Right forelimb (tissue), 1 donor: Measurements from ENCODE around the gene ZDHHC13.
"Not testable (repeated sequence)": the region's sequence is repeated elsewhere in the genome, so short reads cannot be mapped to it uniquely, and the experiment has no call there.

ENCODE experiments used
- DNase-seq: peaks from one replicate; pipeline ENCODE4 v3.0.0-alpha.2; 2018

The ZDHHC13 gene

DNA sequence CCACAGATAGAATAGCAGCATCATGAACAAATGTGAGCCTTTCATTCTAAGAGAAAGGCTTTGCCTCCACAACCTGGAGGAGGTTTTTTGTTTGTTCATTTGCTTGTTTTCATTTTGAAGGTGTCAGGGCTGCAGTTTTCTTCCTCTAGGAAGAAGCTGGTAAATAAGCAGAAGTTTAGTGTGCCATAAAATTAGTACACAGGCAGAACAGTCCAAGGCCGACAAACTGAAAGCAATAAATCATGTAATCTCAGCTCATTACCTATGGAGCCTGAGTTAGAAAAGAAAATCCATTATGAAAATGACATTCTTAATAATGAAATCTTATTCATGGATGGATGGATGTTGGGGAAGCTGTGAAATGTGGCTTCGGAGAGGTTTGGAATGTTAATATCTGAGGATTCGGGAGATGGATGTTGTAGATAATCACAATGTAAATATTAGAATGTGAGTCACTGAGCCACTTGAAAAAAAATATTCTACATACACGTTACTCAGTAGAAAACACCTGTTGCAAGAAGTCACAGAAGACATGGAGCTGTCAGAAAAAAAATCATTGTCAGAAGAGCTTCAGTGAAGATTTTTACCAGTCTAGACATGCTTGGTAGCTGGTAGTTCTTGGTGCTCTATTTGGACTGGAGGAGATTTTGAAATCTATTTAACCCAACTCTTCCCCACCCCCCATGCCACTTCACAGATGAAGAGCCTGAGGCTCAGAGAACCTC is 15.0 kb upstream of the ZDHHC13 start:
- DNase-seq, result no peak

GRCh38 chr11:19102521-19102900 is 14.5 kb upstream of the ZDHHC13 start:
- DNase-seq, result no peak

DNA sequence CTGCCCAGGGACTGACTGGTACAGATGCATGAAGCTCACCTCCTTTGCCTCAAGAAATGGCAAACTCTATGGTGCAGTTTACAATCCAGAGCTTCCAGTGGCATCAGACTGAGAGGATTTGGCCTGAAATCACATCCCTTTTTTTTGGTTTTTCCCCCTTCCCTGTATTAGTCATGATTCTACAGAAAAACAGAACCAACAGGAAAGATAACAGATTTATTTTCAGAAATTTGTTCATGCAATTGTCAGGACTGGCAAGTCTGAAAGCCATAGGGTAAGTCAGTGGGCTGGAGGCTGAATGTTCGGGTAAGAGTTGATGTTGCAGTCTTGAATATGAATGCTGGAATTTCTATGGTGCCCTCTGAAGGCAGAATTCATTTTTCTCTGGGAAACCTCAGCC is 12.0 kb upstream of the ZDHHC13 start:
- DNase-seq, result no peak

GRCh38 chr11:19107125-19107524 is 9.8 kb upstream of the ZDHHC13 start:
- no peak for DNase-seq

DNA sequence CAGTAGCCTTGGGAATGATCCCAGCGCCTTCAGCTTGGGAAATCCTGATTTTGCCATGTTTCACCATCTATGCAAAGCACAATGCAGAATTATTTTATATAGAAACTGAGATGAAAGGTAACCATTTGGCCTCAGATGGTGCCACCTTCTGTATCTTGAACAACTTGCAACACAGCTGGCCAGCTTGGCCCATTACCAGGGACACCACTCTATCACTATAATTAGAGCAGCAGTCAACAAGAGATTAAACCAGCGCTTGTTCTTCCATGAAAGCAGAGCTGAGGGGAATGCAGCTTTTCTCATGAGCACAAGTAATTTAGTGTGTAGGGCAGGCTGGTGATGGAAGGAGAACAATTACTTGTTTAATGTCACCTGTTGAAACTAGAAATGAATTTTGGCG is 6.7 kb upstream of the ZDHHC13 start:
- DNase-seq, result no peak

DNA sequence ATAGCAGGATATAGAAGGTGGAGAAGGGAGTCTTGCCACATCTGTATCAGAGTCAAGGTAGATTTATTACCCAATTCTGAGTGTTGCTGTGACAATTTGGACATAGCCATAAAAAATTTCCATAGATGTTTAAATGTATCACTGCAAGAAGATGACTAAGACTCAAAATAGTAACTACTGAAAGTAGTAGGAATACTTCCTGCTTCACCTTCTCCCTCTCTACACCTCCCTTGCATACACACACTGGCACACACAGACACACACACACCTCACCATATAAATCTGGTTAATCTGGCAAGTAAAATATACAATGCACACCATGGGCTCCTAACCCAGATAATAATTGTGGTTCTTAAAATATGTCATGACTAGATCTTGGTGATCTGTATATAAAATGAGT is 5.2 kb upstream of the ZDHHC13 start:
- no peak for DNase-seq

DNA sequence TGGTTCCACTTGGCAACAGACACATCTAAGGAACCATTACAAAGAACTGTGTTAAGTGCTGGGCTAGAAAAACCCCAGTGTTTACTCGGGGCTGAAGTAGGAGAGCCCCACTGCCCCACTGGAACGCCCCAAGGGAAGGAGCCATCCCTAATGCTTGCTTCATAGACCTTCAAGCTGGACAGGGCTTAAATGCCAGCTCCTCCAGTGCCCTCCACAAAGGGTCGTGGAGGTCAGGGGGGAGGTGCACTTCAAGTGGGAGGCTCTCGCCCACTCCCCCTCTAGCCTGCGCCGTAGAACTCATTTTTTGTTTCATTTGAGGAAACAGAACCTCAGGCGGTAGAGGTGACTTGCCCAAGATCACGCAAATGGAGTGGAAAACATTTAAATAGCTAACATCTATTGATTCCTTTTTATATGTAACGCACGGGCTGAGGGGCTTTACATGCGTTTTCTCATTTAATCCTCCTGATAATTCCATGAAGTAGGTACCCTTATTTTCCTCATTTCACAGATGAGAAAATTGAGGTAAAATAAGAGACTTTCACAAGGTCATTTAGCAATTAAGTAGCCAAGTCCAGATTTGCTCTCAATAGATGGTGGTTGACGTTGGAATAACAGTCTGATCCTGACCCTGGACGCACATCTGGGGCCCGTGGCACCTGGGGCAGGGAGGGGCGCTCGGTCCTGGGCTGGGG is 545 bp upstream of the ZDHHC13 start:
- no peak for DNase-seq

DNA sequence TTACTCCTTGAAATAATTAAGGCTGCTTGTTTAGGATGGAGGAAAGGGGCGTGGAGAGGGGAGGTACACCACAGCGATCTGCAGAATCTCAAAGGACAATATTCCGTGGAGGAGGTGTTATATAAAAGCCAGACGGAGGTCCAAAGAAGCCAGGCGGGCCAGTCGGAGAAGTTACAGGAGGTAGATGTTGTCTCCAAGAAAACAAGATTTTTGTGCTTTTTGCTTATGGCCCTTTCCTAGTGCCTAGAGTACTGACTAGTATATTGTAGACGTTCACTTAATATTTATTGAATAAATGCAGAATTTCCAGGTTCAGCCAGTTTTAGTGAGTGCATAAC is 761 bp downstream of the ZDHHC13 start:
- no peak for DNase-seq

DNA sequence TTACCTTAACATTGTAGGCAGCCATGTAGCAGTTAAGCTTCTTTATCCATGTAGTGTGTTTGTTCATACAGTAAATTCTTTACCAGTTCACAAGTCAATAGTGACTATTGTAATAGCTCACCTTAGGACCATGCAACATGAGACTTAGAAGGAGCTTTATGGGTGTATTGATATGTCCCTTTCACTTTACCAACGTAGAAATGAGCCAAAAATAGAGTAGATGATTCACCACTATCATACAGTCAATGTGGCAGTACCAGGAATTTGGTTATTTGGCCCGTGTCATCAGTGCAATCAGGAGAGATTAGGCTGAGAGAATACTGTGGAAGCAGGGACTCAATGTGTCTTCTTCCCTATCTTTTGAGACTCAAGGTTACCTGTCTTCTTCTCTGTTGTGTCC is 4.7 kb downstream of the ZDHHC13 start:
- DNase-seq, result no peak

DNA sequence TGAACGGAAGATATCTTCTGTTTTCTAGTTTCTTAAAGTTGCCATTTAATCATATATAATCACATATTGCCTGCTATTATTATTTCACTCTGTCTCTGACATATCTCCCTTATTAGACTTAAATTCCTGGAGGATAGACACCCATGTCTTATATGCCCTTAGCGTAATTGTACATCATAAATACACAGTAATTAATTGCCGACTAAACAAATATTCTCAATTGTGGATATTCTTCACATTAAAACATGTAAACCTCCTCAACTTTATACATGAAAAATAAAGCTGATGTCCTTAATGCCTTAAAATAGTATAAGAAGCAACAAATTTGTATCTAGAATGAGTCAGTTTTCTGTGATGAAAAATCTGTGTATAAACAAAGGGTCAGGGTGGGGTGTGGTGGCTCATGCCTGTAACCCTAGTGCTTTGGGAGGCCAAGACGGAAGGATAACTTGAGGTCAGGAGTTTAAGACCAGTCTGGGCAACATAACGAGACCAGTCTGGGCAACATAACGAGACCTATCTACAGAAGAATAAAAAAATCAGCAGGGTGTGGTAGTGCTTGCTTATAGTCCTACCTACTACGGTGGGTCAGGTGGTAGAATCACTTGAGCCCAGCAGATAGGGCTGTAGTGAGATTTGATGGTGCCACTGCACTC is 6.1 kb downstream of the ZDHHC13 start:
- DNase-seq, result no peak

DNA sequence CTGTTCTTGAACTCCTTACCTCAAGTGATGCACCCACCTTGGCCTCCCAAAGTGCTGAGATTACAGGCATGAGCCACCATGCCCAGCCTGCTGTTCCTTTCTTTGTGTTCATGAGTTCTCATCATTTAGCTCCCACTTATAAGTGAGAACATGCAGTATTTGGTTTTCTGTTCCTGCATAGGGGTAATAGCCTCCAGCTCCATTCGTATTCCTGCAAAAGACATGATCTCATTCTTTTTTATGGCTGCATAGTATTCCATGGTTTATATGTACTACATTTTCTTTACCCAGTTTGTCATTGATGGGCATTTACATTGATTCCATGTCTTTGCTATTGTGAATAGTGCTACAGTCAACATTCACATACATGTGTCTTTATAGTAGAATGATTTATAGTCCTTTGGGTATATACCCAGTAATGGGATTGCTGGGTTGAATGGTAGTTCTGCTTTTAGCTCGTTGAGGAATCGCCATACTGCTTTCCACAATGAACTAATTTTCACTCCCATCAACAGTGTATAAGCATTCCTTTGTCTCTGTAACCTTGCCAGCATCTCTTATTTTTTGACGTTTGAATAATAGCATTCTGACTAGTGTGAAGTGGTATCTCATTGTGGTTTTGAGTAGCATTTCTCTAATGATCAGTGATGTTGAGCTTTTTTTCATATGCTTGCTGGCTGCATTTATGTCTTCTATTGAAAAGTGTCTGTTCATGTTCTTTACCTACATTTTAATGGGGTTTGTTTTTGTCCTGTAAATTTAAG is 9.8 kb downstream of the ZDHHC13 start:
- not testable (repeated sequence) for DNase-seq

- DNase-seq, result no peak
These were observed 17.0 kb downstream of the ZDHHC13 start for GRCh38 chr11:19134004-19134403.

DNA sequence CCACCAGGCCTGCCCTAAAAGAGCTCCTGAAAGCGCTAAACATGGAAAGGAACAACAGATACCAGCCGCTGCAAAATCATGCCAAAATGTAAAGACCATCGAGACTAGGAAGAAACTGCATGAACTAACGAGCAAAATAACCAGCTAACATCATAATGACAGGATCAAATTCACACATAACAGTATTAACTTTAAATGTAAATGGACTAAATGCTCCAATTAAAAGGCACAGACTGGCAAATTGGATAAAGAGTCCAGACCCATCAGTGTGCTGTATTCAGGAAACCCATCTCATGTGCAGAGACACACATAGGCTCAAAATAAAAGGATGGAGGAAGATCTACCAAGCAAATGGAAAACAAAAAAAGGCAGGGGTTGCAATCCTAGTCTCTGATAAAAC is 19.9 kb downstream of the ZDHHC13 start:
- not testable (repeated sequence) for DNase-seq

DNA sequence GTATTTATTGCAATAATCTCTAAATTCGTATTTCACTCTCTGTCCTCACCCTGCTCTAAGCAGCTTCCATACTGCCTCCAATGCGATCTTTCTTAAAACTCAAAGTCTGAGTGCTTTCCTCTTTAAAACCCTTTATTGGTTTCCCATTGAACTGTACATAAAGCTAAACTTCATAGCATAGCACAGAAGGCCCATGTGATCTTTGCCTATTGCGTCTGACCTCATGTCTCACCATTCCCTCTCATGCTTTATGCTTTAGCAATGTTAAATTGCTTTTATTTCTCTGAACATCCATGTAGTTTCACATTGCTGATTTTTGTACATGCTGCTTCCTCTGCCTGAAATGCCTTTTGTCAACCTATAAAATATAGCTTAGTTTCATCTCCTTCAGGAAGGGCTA is 28.4 kb downstream of the ZDHHC13 start:
- no peak for DNase-seq

GRCh38 chr11:19156892-19157291 is 39.9 kb downstream of the ZDHHC13 start:
- no peak for DNase-seq

DNA sequence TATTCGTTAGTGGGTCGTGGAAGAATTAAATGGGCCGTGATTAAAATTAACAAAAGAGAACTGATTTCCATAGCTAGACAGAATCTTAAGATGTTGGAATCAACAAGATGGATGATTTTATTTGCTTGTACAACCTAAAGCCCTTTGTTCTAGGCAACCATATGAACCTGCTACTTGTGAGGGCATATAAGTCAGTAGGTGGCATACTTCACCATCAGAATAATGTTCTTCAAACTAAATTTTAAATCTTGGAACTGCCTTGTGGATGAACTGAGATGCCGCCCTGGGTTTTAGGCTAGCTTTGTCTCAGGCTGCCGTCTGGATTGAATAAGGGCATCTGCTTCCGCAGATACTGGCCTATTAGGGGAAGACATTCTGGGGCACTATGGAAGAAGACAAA is 43.9 kb downstream of the ZDHHC13 start:
- no peak for DNase-seq

DNA sequence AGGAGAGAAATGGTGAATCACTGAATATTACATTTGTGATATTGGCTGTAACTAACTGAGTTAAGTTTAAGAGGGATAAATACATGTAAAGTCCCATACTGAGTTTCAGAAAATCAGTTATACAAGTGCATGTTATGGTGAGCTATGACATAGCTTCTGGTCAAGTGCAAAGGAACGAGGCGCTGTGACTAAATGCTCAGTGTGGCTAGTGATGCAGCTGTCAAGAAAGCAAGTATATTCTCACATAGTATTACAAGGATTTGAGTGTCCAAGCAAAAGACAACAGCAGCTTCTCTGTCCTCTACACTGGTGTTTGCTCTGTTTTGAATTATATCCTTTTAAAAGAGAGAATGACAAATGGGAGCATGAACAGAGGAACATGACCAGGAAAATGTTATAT is 44.7 kb downstream of the ZDHHC13 start:
- no peak for DNase-seq

DNA sequence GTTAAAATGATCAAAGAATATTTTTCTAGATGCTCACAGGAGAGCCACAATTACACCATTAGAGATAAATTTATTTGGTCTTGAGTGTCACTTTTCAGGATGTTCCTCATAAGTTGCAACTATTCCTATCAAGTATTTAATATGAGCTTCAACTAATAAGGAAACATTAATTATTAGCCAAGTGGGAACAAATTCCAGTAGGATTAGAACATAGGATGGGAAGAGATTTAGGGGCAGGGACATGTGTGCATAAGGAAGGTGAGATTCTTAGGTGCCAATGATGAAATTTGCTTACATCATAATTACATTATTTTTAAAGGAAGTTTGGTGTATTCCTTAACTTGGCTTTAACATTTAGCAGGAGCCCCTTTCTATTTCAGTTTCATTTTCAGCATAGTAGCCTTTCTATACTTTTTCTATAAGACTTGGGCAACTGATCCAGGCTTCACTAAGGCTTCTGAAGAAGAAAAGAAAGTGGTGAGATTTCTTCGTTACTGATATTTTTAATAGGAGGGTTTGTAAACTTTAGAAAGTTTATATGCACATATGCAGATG is 46.1 kb downstream of the ZDHHC13 start:
- no peak for DNase-seq

DNA sequence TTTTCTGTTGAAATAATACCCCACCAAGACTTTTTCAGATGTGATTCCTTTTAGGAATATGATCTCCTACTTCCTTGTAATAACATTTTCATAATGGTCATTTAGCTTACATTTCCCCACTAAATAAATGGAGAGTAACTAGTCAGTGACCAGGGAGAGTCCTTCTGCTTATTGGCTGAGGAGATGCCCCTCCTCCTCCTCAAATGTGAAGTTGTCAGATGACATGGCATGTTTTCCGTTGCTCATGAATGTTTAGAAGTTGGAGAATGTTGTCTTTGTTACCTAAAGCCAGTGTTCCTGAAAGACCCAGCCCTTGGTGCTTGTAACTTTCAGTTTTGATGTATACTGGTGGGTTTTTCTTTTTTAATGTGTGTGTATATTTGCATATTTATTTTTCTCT is 46.6 kb downstream of the ZDHHC13 start:
- DNase-seq, result no peak

GRCh38 chr11:19164230-19164855 is 47.4 kb downstream of the ZDHHC13 start:
- DNase-seq, result no peak

GRCh38 chr11:19164881-19165280 is 47.9 kb downstream of the ZDHHC13 start:
- no peak for DNase-seq

DNA sequence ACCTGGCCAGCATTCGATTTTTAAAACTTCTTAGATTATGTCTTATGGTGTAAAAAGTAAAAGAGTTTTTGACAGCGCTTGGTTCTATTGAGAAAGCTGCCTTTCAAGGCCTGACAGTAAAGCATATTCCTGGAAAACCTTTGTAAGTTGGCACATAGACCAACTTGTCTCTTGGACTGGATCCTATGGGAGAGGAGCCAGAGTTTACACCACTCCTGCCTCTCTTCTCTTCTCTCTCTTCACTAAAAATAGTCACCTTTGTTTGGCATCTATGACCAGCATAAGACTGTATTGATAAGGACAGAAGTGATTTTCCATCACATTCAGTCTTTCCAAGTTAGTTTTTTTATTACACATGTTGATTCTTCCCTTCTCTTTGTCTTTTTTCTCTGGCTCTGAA is 51.1 kb downstream of the ZDHHC13 start:
- DNase-seq, result no peak
